SK-N-SH (cell line): ENCODE data around the gene PROX1. TPM values are rescaled to one million over a fixed set of nuclear protein-coding genes. Genes with fewer than 3 reads are reported as not detected.

ENCODE experiments used
- CTCF ChIA-PET: fragments of 300-600, 350-600 bp; formaldehyde crosslinking; extraction: SDS; loops from one replicate; lab custom pipeline; 2021; lab: Yijun Ruan, JAX
- POLR2A ChIA-PET: fragments of 350-600 bp; sonication (Branson Sonifier 250); formaldehyde crosslinking; extraction: SDS; loops from one replicate; lab custom pipeline; 2020; ENCODE audit warnings: antibody characterized with exemption, inconsistent platforms; lab: Yijun Ruan, JAX
- DNase-seq: peaks from one replicate; pipeline ENCODE4 v3.0.0; 2012
- H2AFZ ChIP-seq: fragments of 200-600 bp; sonication (generic); 2 replicates; pipeline ENCODE4 v1.8.1; 2016; ENCODE audit warnings: antibody characterized with exemption, mild to moderate bottlenecking, low read depth
- H3F3A ChIP-seq: fragments of 200-600 bp; sonication (generic); replicated peaks from 2 replicates; pipeline ENCODE3; 2016; ENCODE audit warnings: antibody characterized with exemption, mild to moderate bottlenecking; ENCODE audit not compliant: insufficient read depth
- H3K27ac ChIP-seq, 2 experiments: fragments of 200-500 bp in 1 of 2; fragments of 200-600 bp in 1 of 2; sonication (Bioruptor generic) in 1 of 2; sonication (generic), shearing (Covaris generic) in 1 of 2; 2 replicates each; pipeline versions ENCODE4 v1.5.1 to v1.6.1; 2014 to 2016; ENCODE audit warnings: low read depth in 2 of 2, inconsistent platforms in 1 of 2, low read length in 1 of 2, mild to moderate bottlenecking in 1 of 2, mixed read lengths in 1 of 2
- H3K27me3 ChIP-seq: fragments of 200-600 bp; sonication (generic), shearing (Covaris generic); 2 replicates; pipeline ENCODE4 v1.6.1; 2016; ENCODE audit warnings: mixed run types; ENCODE audit not compliant: insufficient read depth
- H3K36me3 ChIP-seq, 2 experiments: fragments of 200-500 bp in 1 of 2; fragments of 200-600 bp in 1 of 2; sonication (Bioruptor generic) in 1 of 2; sonication (generic) in 1 of 2; replicated peaks in 1 of 2; 2 replicates each; pipeline versions ENCODE3 to v1.5.1; 2014 to 2016; ENCODE audit warnings: low read length in 1 of 2, mild to moderate bottlenecking in 1 of 2; ENCODE audit not compliant: insufficient read depth in 2 of 2, control insufficient read depth in 1 of 2
- H3K4me1 ChIP-seq, 2 experiments: fragments of 200-500 bp in 1 of 2; fragments of 200-600 bp in 1 of 2; sonication (Bioruptor generic) in 1 of 2; sonication (generic), shearing (Covaris generic) in 1 of 2; 2 replicates each; pipeline versions ENCODE4 v1.5.1 to v1.6.1; 2014 to 2016; ENCODE audit warnings: low read depth in 1 of 2, low read length in 1 of 2, mixed run types in 1 of 2; ENCODE audit not compliant: insufficient read depth in 2 of 2, control insufficient read depth in 1 of 2
- H3K4me2 ChIP-seq: fragments of 200-600 bp; sonication (generic), shearing (Covaris generic); 2 replicates; pipeline ENCODE4 v1.6.1; 2017; ENCODE audit warnings: mixed run types
- H3K4me3 ChIP-seq, 2 experiments: fragments of 200-500 bp in 1 of 2; fragments of 200-600 bp in 1 of 2; sonication (Bioruptor generic) in 1 of 2; sonication (generic), shearing (Covaris generic) in 1 of 2; 2 replicates each; pipeline versions ENCODE4 v1.5.1 to v1.8.1; 2014 to 2016; ENCODE audit warnings: low read depth in 2 of 2, inconsistent platforms in 1 of 2, low read length in 1 of 2, mild to moderate bottlenecking in 1 of 2, mixed read lengths in 1 of 2, moderate library complexity in 1 of 2
- H3K79me2 ChIP-seq: fragments of 200-600 bp; sonication (generic); 2 replicates; pipeline ENCODE4 v1.8.1; 2017; ENCODE audit warnings: mild to moderate bottlenecking; ENCODE audit not compliant: insufficient read depth
- H3K9ac ChIP-seq: fragments of 200-600 bp; sonication (generic); 2 replicates; pipeline ENCODE4 v1.6.1; 2017; ENCODE audit warnings: mixed run types
- H3K9me2 ChIP-seq: fragments of 200-600 bp; sonication (generic); 2 replicates; pipeline ENCODE4 v1.6.1; 2017; ENCODE audit warnings: mixed run types
- H3K9me3 ChIP-seq: fragments of 200-600 bp; sonication (generic); 2 replicates; pipeline ENCODE4 v1.6.1; 2017; ENCODE audit warnings: mixed run types, mild to moderate bottlenecking, moderate library complexity
- H4K20me1 ChIP-seq: fragments of 200-600 bp; sonication (generic); 2 replicates; pipeline ENCODE4 v1.6.1; 2017; ENCODE audit warnings: mild to moderate bottlenecking, mixed run types; ENCODE audit not compliant: insufficient read depth
- FOSL2 ChIP-seq: IDR thresholded peaks from 2 replicates; pipeline ENCODE4 v1.4.0; 2012; ENCODE audit warnings: low read depth, mild to moderate bottlenecking, moderate library complexity, borderline replicate concordance
- FOXJ3 ChIP-seq: sonication (generic); formaldehyde crosslinking; IDR thresholded peaks from 2 replicates; pipeline ENCODE4 v1.5.1; 2020; ENCODE audit warnings: mild to moderate bottlenecking, missing genetic modification reagents
- GATA2 ChIP-seq: sonication (generic); formaldehyde crosslinking; IDR thresholded peaks from 2 replicates; pipeline ENCODE4 v1.5.0; 2020; ENCODE audit warnings: mild to moderate bottlenecking, missing genetic modification reagents
- MXI1 ChIP-seq: IDR thresholded peaks from 2 replicates; pipeline ENCODE4 v1.6.1; 2012; ENCODE audit warnings: mild to moderate bottlenecking, low read depth, low read length, improper control_type of control experiment
- RAD21 ChIP-seq: IDR thresholded peaks from 2 replicates; pipeline ENCODE4 v1.6.1; 2012; ENCODE audit warnings: mild to moderate bottlenecking, low read length
- REST ChIP-seq: IDR thresholded peaks from 2 replicates; pipeline ENCODE4 v1.6.1; 2012; ENCODE audit warnings: mild to moderate bottlenecking, low read depth, low read length, moderate library complexity
- RFX5 ChIP-seq: IDR thresholded peaks from 2 replicates; pipeline ENCODE4 v1.6.1; 2012; ENCODE audit warnings: mild to moderate bottlenecking, improper control_type of control experiment, low read length
- SMC3 ChIP-seq: IDR thresholded peaks from 2 replicates; pipeline ENCODE4 v1.6.1; 2012; ENCODE audit warnings: low read depth, low read length, improper control_type of control experiment
- USF2 ChIP-seq: fragments of 150-350 bp; IDR thresholded peaks from 2 replicates; pipeline ENCODE4 v1.6.1; 2017; ENCODE audit warnings: antibody characterized with exemption, low read length, low read depth, borderline replicate concordance
- YY1 ChIP-seq: IDR thresholded peaks from 2 replicates; pipeline ENCODE4 v1.4.0; 2012; ENCODE audit warnings: low read depth, mild to moderate bottlenecking
- whole genome bisulfite sequencing: methylation state at CpG from one replicate; pipeline ENCODE4 v1.1.6; 2017; ENCODE audit warnings: low lambda C conversion rate; 5-methylcytosine and 5-hydroxymethylcytosine counted together
- polyA plus RNA-seq, 3 experiments: library from polyadenylated mRNA; depleted of rRNA; stranded (reverse); fragments of >200 nt; gene quantifications; 2 replicates each; pipeline ENCODE4 v1.2.3, GENCODE V29; 2012
- TF ChIP-seq, protein P1 (sequence below): fragments of 150-350 bp; IDR thresholded peaks from 2 replicates; pipeline ENCODE4 v1.6.1; 2016; ENCODE audit warnings: mild to moderate bottlenecking, low read depth, low read length

The PROX1 gene
- polyA plus RNA-seq, 1 of the 3 experiments (the other 2 are of a cell fraction) = 0.25 TPM

GRCh38 chr1:213982289-213982671, 5.5 kb upstream of the PROX1 start:
- Histone ChIP-seq H3K27ac (peak overlapping the region in 1 of 2 experiments; percentile 77; a peak in 1 of 4 replicates), H3K4me1 (peaks cover 0 to 14% of the 10 kb centered on the region in 2 experiments; a peak in 3 of 4 replicates), H3K9me2 (no peaks in the 10 kb centered on the region), H3K27me3 (peaks cover 26% of the 10 kb centered on the region), H3F3A (no peaks in the 10 kb centered on the region), H3K4me3 (peak overlapping the region in 1 of 2 experiments; percentile 45; a peak in 1 of 4 replicates), H3K36me3 (no peaks in the 10 kb centered on the region), H3K9me3 (no peaks in the 10 kb centered on the region), H3K79me2 (no peaks in the 10 kb centered on the region), H3K9ac (no peak overlapping the region), H2AFZ (no peak overlapping the region), H4K20me1 (no peaks in the 10 kb centered on the region), H3K4me2 (peak overlapping the region; percentile 70)
- POLR2A ChIA-PET = interaction anchor here (0.6 kb wide), 1 partner anchor 380 kb away, joined by 3 read pairs; no protein-coding TSS in a partner anchor
- DNase-seq = no peak
- 40% methylated on average over 8 of the region's 8 CpGs for WGBS
- TF ChIP-seq FOSL2 (no peak), YY1 (no peak), REST (no peak), GATA2 (CRISPR knock-in tag) (no peak), USF2 (no peak), RFX5 (no peak)
- TF ChIP-seq, protein P1, sequence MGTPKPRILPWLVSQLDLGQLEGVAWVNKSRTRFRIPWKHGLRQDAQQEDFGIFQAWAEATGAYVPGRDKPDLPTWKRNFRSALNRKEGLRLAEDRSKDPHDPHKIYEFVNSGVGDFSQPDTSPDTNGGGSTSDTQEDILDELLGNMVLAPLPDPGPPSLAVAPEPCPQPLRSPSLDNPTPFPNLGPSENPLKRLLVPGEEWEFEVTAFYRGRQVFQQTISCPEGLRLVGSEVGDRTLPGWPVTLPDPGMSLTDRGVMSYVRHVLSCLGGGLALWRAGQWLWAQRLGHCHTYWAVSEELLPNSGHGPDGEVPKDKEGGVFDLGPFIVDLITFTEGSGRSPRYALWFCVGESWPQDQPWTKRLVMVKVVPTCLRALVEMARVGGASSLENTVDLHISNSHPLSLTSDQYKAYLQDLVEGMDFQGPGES = no peak
- CTCF ChIA-PET = interaction anchor here (0.9 to 2.6 kb wide), 3 partner anchors 20 to 158 kb away, joined by 3 to 9 read pairs (median 3); no protein-coding TSS in a partner anchor

GRCh38 chr1:213982672-213983492, 4.9 kb upstream of the PROX1 start:
- ChIA-PET POLR2A (interaction anchor here (0.6 kb wide), 1 partner anchor 381 kb away, joined by 3 read pairs; no protein-coding TSS in a partner anchor), CTCF (interaction anchor here (0.9 to 2.6 kb wide), 3 partner anchors 20 to 159 kb away, joined by 3 to 9 read pairs (median 3); no protein-coding TSS in a partner anchor)
- Histone ChIP-seq H3K9ac (no peak overlapping the region), H3K27ac (peak overlapping the region in 1 of 2 experiments; percentile 77; a peak in 2 of 4 replicates), H3K4me3 (peak overlapping the region; percentile 23 to 45; a peak in 3 of 4 replicates), H3K4me1 (peaks cover 0 to 14% of the 10 kb centered on the region in 2 experiments; a peak in 3 of 4 replicates), H3F3A (no peaks in the 10 kb centered on the region), H3K27me3 (peaks cover 26% of the 10 kb centered on the region), H3K9me2 (no peaks in the 10 kb centered on the region), H2AFZ (no peak overlapping the region), H3K36me3 (no peaks in the 10 kb centered on the region), H3K79me2 (no peaks in the 10 kb centered on the region), H4K20me1 (no peaks in the 10 kb centered on the region), H3K4me2 (peak overlapping the region; percentile 70), H3K9me3 (no peaks in the 10 kb centered on the region)
- peak; percentile 92 for DNase-seq
- TF ChIP-seq RAD21 (peak; percentile 54), SMC3 (peak; percentile 14; the same call in 1 of the 2 replicates), FOXJ3 (CRISPR knock-in tag) (0 out of 2 replicates have a peak, but pooled peaks have one; percentile 6), RFX5 (no peak), MXI1 (peak; percentile 13; the same call in 1 of the 2 replicates)
- 34% methylated on average over 6 of the region's 79 CpGs for WGBS
